Suppressor macrophage treated with lipopolysaccharide for 4 hours (primary cell): ENCODE measurements around the gene IGSF5.
"Not testable (repeated sequence)": the region's sequence is repeated elsewhere in the genome, so short reads cannot be mapped to it uniquely, and the experiment has no call there.

Experiments used
- DNase-seq: peaks from one replicate; pipeline ENCODE4 v3.0.0-alpha.2; 2020

The IGSF5 gene

GRCh38 chr21:39739531-39739930 is 5.5 kb upstream of the IGSF5 start:
- DNase-seq, result not testable (repeated sequence)

GRCh38 chr21:39742561-39742960 is 2.4 kb upstream of the IGSF5 start:
- DNase-seq, result not testable (repeated sequence)

GRCh38 chr21:39745332-39745731 is 349 bp downstream of the IGSF5 start:
- not testable (repeated sequence) for DNase-seq

GRCh38 chr21:39750670-39751069 is 5.7 kb downstream of the IGSF5 start:
- no peak for DNase-seq

GRCh38 chr21:39754811-39755210 is 9.8 kb downstream of the IGSF5 start:
- no peak for DNase-seq

- no peak for DNase-seq
Measured at GRCh38 chr21:39756285-39756684, 11.3 kb downstream of the IGSF5 start.

- DNase-seq, result no peak
Measured at GRCh38 chr21:39763272-39763970, 18.4 kb downstream of the IGSF5 start.

- DNase-seq, result no peak
Measured at GRCh38 chr21:39774227-39774626, 29.2 kb downstream of the IGSF5 start.

GRCh38 chr21:39775816-39776215 is 30.8 kb downstream of the IGSF5 start:
- no peak for DNase-seq

GRCh38 chr21:39776589-39776988 is 31.6 kb downstream of the IGSF5 start:
- DNase-seq, result no peak

- DNase-seq, result no peak
Measured at GRCh38 chr21:39781331-39781730, 36.3 kb downstream of the IGSF5 start.

- no peak for DNase-seq
Measured at GRCh38 chr21:39788383-39788782, 43.4 kb downstream of the IGSF5 start.

GRCh38 chr21:39796466-39796865 is 51.5 kb downstream of the IGSF5 start:
- DNase-seq, result no peak

GRCh38 chr21:39799178-39799577 is 54.2 kb downstream of the IGSF5 start:
- DNase-seq, result no peak

GRCh38 chr21:39800311-39800710 is 55.3 kb downstream of the IGSF5 start:
- DNase-seq, result no peak

GRCh38 chr21:39802217-39802616 is 57.2 kb downstream of the IGSF5 start:
- DNase-seq, result no peak

GRCh38 chr21:39803393-39803792 is 58.4 kb downstream of the IGSF5 start:
- no peak for DNase-seq

- DNase-seq, result no peak
Measured at GRCh38 chr21:39804240-39804639, 59.3 kb downstream of the IGSF5 start.

- DNase-seq, result no peak
Measured at GRCh38 chr21:39805983-39806382, 61.0 kb downstream of the IGSF5 start.

- DNase-seq, result no peak
Measured at GRCh38 chr21:39807738-39808137, 62.8 kb downstream of the IGSF5 start.

- no peak for DNase-seq
Measured at GRCh38 chr21:39809936-39810335, 65.0 kb downstream of the IGSF5 start.

GRCh38 chr21:39812983-39813382 is 68.0 kb downstream of the IGSF5 start:
- no peak for DNase-seq

- peak; percentile 16 for DNase-seq
Measured at GRCh38 chr21:39818557-39818956, 73.6 kb downstream of the IGSF5 start.

GRCh38 chr21:39822042-39822441 is 77.1 kb downstream of the IGSF5 start:
- DNase-seq, result no peak

GRCh38 chr21:39825250-39825649 is 80.3 kb downstream of the IGSF5 start:
- DNase-seq, result no peak
